Posterior cingulate gyrus (tissue), 11 donors: ENCODE results near the gene JUN.
"Not testable (repeated sequence)": the region's sequence is repeated elsewhere in the genome, so short reads cannot be mapped to it uniquely, and the experiment has no call there.

Source experiments
- DNase-seq, 10 donors: peaks; one replicate each; pipeline versions ENCODE4 v3.0.0 to v3.0.0-alpha.2; 2020 to 2021; ENCODE audit warnings: mixed read lengths in 3 of 10
- intact Hi-C: fragments of 100-400 bp; cut with DNase I; formaldehyde crosslinking; loops from one replicate; pipeline ENCODE4 v1.15.1; 2023

JUN gene

GRCh38 chr1:58811303-58811702 lies 27.5 kb upstream of the JUN start:
- DNase-seq: no peak
- intact Hi-C loops: no loop called here

- DNase-seq: no peak
- intact Hi-C loops: no loop called here
Observed at GRCh38 chr1:58809325-58810010, 25.6 kb upstream of the JUN start.

GRCh38 chr1:58808077-58808476 lies 24.2 kb upstream of the JUN start:
- intact Hi-C loops: no loop called here
- no peak for DNase-seq

GRCh38 chr1:58805716-58806571 lies 22.1 kb upstream of the JUN start:
- DNase-seq: no peak
- intact Hi-C loops: no loop called here

- intact Hi-C loops: no loop called here
- DNase-seq: no peak
Observed at GRCh38 chr1:58804853-58805565, 21.2 kb upstream of the JUN start.

- DNase-seq: no peak
- intact Hi-C loops: no loop called here
Observed at GRCh38 chr1:58803858-58804257, 20.0 kb upstream of the JUN start.

- intact Hi-C loops: no loop called here
- DNase-seq: no peak
Observed at GRCh38 chr1:58802640-58803399, 19.0 kb upstream of the JUN start.

- intact Hi-C loops, DNase-seq: not testable (repeated sequence)
Observed at GRCh38 chr1:58801286-58801685, 17.4 kb upstream of the JUN start.

GRCh38 chr1:58799650-58800049 lies 15.8 kb upstream of the JUN start:
- intact Hi-C loops: no loop called here
- no peak for DNase-seq

GRCh38 chr1:58798910-58799442 lies 15.1 kb upstream of the JUN start:
- intact Hi-C loops: no loop called here
- DNase-seq: no peak

- DNase-seq: no peak
- intact Hi-C loops: no loop called here
Observed at GRCh38 chr1:58796416-58796815, 12.6 kb upstream of the JUN start.

- intact Hi-C loops: no loop called here
- no peak for DNase-seq
Observed at GRCh38 chr1:58794585-58794984, 10.7 kb upstream of the JUN start.

- no peak for DNase-seq
- intact Hi-C loops: no loop called here
Observed at GRCh38 chr1:58792846-58793245, 9.0 kb upstream of the JUN start.

GRCh38 chr1:58791106-58791505 lies 7.3 kb upstream of the JUN start:
- intact Hi-C loops: no loop called here
- DNase-seq: no peak

GRCh38 chr1:58789996-58790660 lies 6.3 kb upstream of the JUN start:
- DNase-seq: no peak
- intact Hi-C loops: loop anchor here (5.0 to 10.0 kb wide), 2 partner anchors 292 to 605 kb away; no protein-coding TSS in a partner anchor

GRCh38 chr1:58789322-58789856 lies 5.5 kb upstream of the JUN start:
- intact Hi-C loops: loop anchor here (5.0 to 10.0 kb wide), 2 partner anchors 293 to 605 kb away; no protein-coding TSS in a partner anchor
- no peak for DNase-seq

GRCh38 chr1:58788259-58788658 lies 4.4 kb upstream of the JUN start:
- no peak for DNase-seq
- intact Hi-C loops: loop anchor here (5.0 to 10.0 kb wide), 2 partner anchors 294 to 607 kb away; no protein-coding TSS in a partner anchor

- no peak for DNase-seq
- intact Hi-C loops: loop anchor here (5.0 to 10.0 kb wide), 2 partner anchors 295 to 608 kb away; no protein-coding TSS in a partner anchor
Observed at GRCh38 chr1:58786927-58787245, 3.0 kb upstream of the JUN start.

- DNase-seq: no peak
- intact Hi-C loops: loop anchor here (5.0 to 10.0 kb wide), 2 partner anchors 296 to 608 kb away; no protein-coding TSS in a partner anchor
Observed at GRCh38 chr1:58786184-58786926, 2.5 kb upstream of the JUN start.
